K562 (cell line): ENCODE results near the gene CCDC15. TPM values are rescaled to one million over a fixed set of nuclear protein-coding genes. Genes with fewer than 3 reads are reported as not detected.

ENCODE experiments used
- ATAC-seq: fragments of 200-7000 bp; cut with Tn5 transposase; 3 replicates; pipeline ENCODE4 v1.9.1; 2020; ENCODE audit warnings: moderate library complexity
- BruUV-seq: library from RNA; stranded (reverse); fragments of 400-500 nt; replicated peaks from 2 replicates; lab custom pipeline; 2021; lab: Mats Ljungman, UMichigan
- CTCF ChIA-PET: fragments of 300-600 bp; formaldehyde crosslinking; extraction: SDS; loops from one replicate; lab custom pipeline; 2021; ENCODE audit warnings: low intra/inter-chr PET ratio; lab: Yijun Ruan, JAX
- POLR2A ChIA-PET: fragments of 300-600, 350-650 bp; sonication (Branson Sonifier 250); formaldehyde crosslinking; extraction: SDS; loops from one replicate; lab custom pipeline; 2021; ENCODE audit warnings: antibody characterized with exemption, inconsistent platforms; lab: Yijun Ruan, JAX
- DNase-seq, 4 experiments: peaks; one replicate each; pipeline versions ENCODE4 v3.0.0 to v3.0.0-alpha.2; 2011 to 2018; ENCODE audit warnings: low spot score in 3 of 4, mixed read lengths in 3 of 4; ENCODE audit errors: extremely low read depth in 1 of 4
- FAIRE-seq: peaks from 2 replicates; lab custom pipeline; 2011; peaks lifted over from hg19 to GRCh38; lab: Jason Lieb, UNC
- H2AFZ ChIP-seq: 2 replicates; pipeline ENCODE4 v1.6.0; 2011; ENCODE audit warnings: low read depth, low read length, control low read depth, inconsistent platforms
- H3K27ac ChIP-seq: fragments of 200-600 bp; 3 replicates; pipeline ENCODE4 v1.8.0; 2011; ENCODE audit warnings: low read depth, mild to moderate bottlenecking, control low read depth, inconsistent platforms, low read length, moderate library complexity, mixed read lengths; ENCODE audit errors: extremely low read depth
- H3K27me3 ChIP-seq, 2 experiments: fragments of 300-600 bp in 1 of 2; 2 replicates in 1 of 2; 3 replicates in 1 of 2; pipeline versions ENCODE4 v1.6.0 to v1.8.0; 2011; ENCODE audit warnings: inconsistent platforms in 2 of 2, low read length in 2 of 2, mild to moderate bottlenecking in 1 of 2, mixed read lengths in 1 of 2, moderate library complexity in 1 of 2; ENCODE audit not compliant: control insufficient read depth in 2 of 2, insufficient read depth in 2 of 2
- H3K36me3 ChIP-seq: fragments of 300-600 bp; 3 replicates; pipeline ENCODE4 v1.8.0; 2011; ENCODE audit warnings: mild to moderate bottlenecking, low read length, inconsistent platforms; ENCODE audit not compliant: control insufficient read depth, insufficient read depth
- H3K4me1 ChIP-seq, 2 experiments: fragments of 200-600 bp in 1 of 2; replicated peaks in 1 of 2; 2 replicates in 1 of 2; 3 replicates in 1 of 2; pipeline versions ENCODE4 v1.5.1 to v1.8.0; 2011; ENCODE audit warnings: inconsistent platforms in 2 of 2, low read length in 2 of 2, mild to moderate bottlenecking in 1 of 2, mixed read lengths in 1 of 2, moderate library complexity in 1 of 2; ENCODE audit not compliant: control insufficient read depth in 2 of 2, insufficient read depth in 2 of 2
- H3K4me2 ChIP-seq: 2 replicates; pipeline ENCODE4 v1.6.1; 2011; ENCODE audit warnings: low read length, control low read depth, inconsistent platforms, mixed read lengths; ENCODE audit not compliant: insufficient read depth
- H3K4me3 ChIP-seq: fragments of 200-600 bp; sonication (generic), shearing (Covaris generic); 2 replicates; pipeline ENCODE4 v1.5.1; 2016; ENCODE audit warnings: control low read depth, inconsistent platforms
- H3K79me2 ChIP-seq: fragments of 200-600 bp; 3 replicates; pipeline ENCODE4 v1.8.0; 2011; ENCODE audit warnings: low read length, inconsistent platforms; ENCODE audit not compliant: control insufficient read depth, insufficient read depth
- H3K9ac ChIP-seq, 2 experiments: 2 replicates each; pipeline versions ENCODE4 v1.6.0 to v1.6.1; 2011; ENCODE audit warnings: low read depth in 2 of 2, low read length in 2 of 2, control low read depth in 1 of 2, inconsistent platforms in 1 of 2, mild to moderate bottlenecking in 1 of 2, mixed read lengths in 1 of 2; ENCODE audit not compliant: insufficient read depth in 1 of 2
- H3K9me1 ChIP-seq: one replicate; pipeline ENCODE4 v1.6.0; 2011; ENCODE audit warnings: inconsistent platforms, mild to moderate bottlenecking, low read length, moderate library complexity; ENCODE audit not compliant: control insufficient read depth, insufficient read depth
- H3K9me3 ChIP-seq: replicated peaks from 2 replicates; pipeline ENCODE4 v1.5.1; 2011; ENCODE audit warnings: low read depth, low read length, inconsistent platforms; ENCODE audit not compliant: control insufficient read depth, insufficient read depth
- H4K20me1 ChIP-seq: replicated peaks from 2 replicates; pipeline ENCODE4 v1.6.1; 2011; ENCODE audit warnings: low read length, inconsistent platforms, mixed read lengths; ENCODE audit not compliant: control insufficient read depth, insufficient read depth
- MAFK ChIP-seq: IDR thresholded peaks from 2 replicates; pipeline ENCODE4 v1.6.1; 2011; ENCODE audit warnings: low read length, improper control_type of control experiment
- REST ChIP-seq, 2 experiments: fragments of 450-650 bp; formaldehyde crosslinking in 1 of 2; IDR thresholded peaks; 2 replicates each; pipeline versions ENCODE4 v1.4.0 to v1.6.1; 2014 to 2020; ENCODE audit warnings: mild to moderate bottlenecking in 2 of 2, borderline replicate concordance in 1 of 2, low read depth in 1 of 2
- SMAD3 ChIP-seq: fragments of 450-650 bp; formaldehyde crosslinking; conservative IDR thresholded peaks from 2 replicates; pipeline ENCODE4 v1.4.0; 2020; ENCODE audit warnings: mild to moderate bottlenecking
- SMAD4 ChIP-seq: fragments of 250-450 bp; sonication (Bioruptor Pico); conservative IDR thresholded peaks from 2 replicates; pipeline ENCODE4 v1.8.0; 2021; ENCODE audit warnings: inconsistent platforms, mild to moderate bottlenecking, moderate library complexity
- SRSF1 ChIP-seq: fragments of 200-400 bp; formaldehyde crosslinking; IDR thresholded peaks from 2 replicates; pipeline ENCODE4 v1.6.1; 2017; ENCODE audit warnings: mild to moderate bottlenecking, low read depth, low read length, moderate library complexity
- TRIM25 ChIP-seq: fragments of 450-650 bp; IDR thresholded peaks from 2 replicates; pipeline ENCODE4 v1.7.0; 2016; ENCODE audit warnings: borderline replicate concordance
- U2AF2 ChIP-seq: fragments of 200-400 bp; formaldehyde crosslinking; optimal IDR thresholded peaks from 2 replicates; pipeline ENCODE3; 2017; ENCODE audit warnings: low read depth, mild to moderate bottlenecking, low read length
- ZNF586 ChIP-seq: fragments of 450-650 bp; formaldehyde crosslinking; conservative IDR thresholded peaks from 2 replicates; pipeline ENCODE4 v1.4.0; 2020; ENCODE audit warnings: mild to moderate bottlenecking, moderate library complexity
- in situ Hi-C: fragments of 300-500 bp; cut with MboI; formaldehyde crosslinking; loops from 4 replicates; pipeline ENCODE4 v1.15.0; 2018; ENCODE audit warnings: inconsistent platforms, mixed read lengths
- intact Hi-C: fragments of 100-400 bp; cut with micrococcal nuclease; formaldehyde crosslinking; loops from 2 replicates; pipeline ENCODE4 v1.14.2; 2022
- polyA plus RNA-seq, 8 experiments: library from polyadenylated mRNA; depleted of rRNA in 4 of 8; stranded (reverse) in 5 of 8; unstranded in 3 of 8; fragments of >200 nt; fragmentation: Nextera tagmentation in 2 of 8; fragmentation: Illumina TruSeq in 1 of 8; extraction: Ambion mirVana in 2 of 8; extraction: Trizol in 1 of 8; gene quantifications; 2 replicates each; pipeline versions ENCODE4 v1.2.1 to v1.2.3, GENCODE V29; 2011 to 2014; ENCODE audit warnings: inconsistent platforms in 1 of 8, missing spikeins in 1 of 8
- total RNA-seq, 7 experiments: library from RNA; depleted of rRNA in 6 of 7; stranded (reverse); fragments of >200 nt in 6 of 7; fragmentation: Illumina TruSeq in 2 of 7; extraction: Trizol in 2 of 7; gene quantifications; 2 replicates each; pipeline versions ENCODE4 v1.2.1 to v1.2.3, GENCODE V29; 2011 to 2021; ENCODE audit warnings: low replicate concordance in 1 of 7
- TF ChIP-seq, protein P1 (sequence below): fragments of 450-650 bp; IDR thresholded peaks from 2 replicates; pipeline ENCODE4 v1.6.1; 2016; ENCODE audit warnings: antibody characterized with exemption
- TF ChIP-seq, protein P2 (sequence below): sonication (generic); formaldehyde crosslinking; IDR thresholded peaks from 2 replicates; pipeline ENCODE4 v1.9.0; 2022; ENCODE audit warnings: mild to moderate bottlenecking, missing genetic modification reagents

CCDC15 gene
- total and polyA plus RNA-seq, 9 of the 15 experiments (the other 6 are each of a cell fraction or from before 2014, with no cell fraction given): 1.9 to 9.2 (median 3.9) TPM

GRCh38 chr11:125005491-125005890 lies 51.5 kb downstream of the CCDC15 start (continued):
- TF ChIP-seq, protein P1, sequence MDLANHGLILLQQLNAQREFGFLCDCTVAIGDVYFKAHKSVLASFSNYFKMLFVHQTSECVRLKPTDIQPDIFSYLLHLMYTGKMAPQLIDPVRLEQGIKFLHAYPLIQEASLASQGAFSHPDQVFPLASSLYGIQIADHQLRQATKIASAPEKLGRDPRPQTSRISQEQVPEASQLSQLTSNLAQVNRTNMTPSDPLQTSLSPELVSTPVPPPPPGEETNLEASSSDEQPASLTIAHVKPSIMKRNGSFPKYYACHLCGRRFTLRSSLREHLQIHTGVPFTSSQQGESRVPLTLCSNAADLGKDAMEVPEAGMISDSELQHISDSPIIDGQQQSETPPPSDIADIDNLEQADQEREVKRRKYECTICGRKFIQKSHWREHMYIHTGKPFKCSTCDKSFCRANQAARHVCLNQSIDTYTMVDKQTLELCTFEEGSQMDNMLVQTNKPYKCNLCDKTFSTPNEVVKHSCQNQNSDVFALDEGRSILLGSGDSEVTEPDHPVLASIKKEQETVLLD: no peak
- TF ChIP-seq ZNF586 (CRISPR knock-in tag) (no peak), U2AF2 (no peak)
- TF ChIP-seq, protein P2, sequence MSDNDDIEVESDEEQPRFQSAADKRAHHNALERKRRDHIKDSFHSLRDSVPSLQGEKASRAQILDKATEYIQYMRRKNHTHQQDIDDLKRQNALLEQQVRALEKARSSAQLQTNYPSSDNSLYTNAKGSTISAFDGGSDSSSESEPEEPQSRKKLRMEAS (CRISPR knock-in tag): no peak
- TF ChIP-seq, all 486 proteins: peak for 0

DNA sequence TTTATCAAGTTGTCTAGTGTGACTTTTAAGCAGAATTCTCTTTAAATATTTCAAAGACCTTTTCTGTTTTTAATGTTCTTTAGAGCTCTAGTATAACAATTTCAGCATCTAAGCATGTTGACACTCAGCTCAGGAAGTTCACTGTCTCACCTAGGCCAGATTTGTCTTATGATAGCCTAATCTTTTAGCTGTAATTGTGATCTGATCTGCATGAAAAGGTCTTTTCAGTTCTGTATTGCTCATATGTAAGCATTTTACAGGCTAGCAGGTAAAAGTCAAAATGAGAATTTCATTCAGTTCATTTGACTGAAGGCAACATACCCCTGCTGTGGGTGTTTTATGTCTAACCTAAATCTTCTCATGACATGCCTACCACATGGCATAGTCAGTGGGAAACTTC lies 62.4 kb downstream of the CCDC15 start:
- ATAC-seq: no peak
- H3K9ac ChIP-seq: no peak overlapping the region
- no peak for FAIRE-seq
- no peaks in the 10 kb centered on the region for H4K20me1 ChIP-seq
- no peak overlapping the region for H3K4me2 ChIP-seq
- no peaks in the 10 kb centered on the region for H3K79me2 ChIP-seq
- no peak overlapping the region for H3K27ac ChIP-seq
- no peaks in the 10 kb centered on the region for H3K9me3 ChIP-seq
- in situ Hi-C loops (no loop called here), intact Hi-C loops (no loop called here)
- DNase-seq: no peak
- H3K4me1 ChIP-seq: no peaks in the 10 kb centered on the region
- no peaks in the 10 kb centered on the region for H3K27me3 ChIP-seq
- no TSS peak for BruUV-seq
- no peaks in the 10 kb centered on the region for H3K9me1 ChIP-seq
- ChIA-PET CTCF (no interaction called here), POLR2A (interaction anchor here (1.1 kb wide), 1 partner anchor 18 kb away, joined by 3 read pairs; no protein-coding TSS in a partner anchor)
- no peaks in the 10 kb centered on the region for H3K36me3 ChIP-seq
- no peak overlapping the region for H2AFZ ChIP-seq
- no peak overlapping the region for H3K4me3 ChIP-seq
- TF ChIP-seq TRIM25 (no peak), MAFK (no peak), SMAD4 (CRISPR knock-in tag) (no peak), SRSF1 (no peak), SMAD3 (CRISPR knock-in tag) (no peak), REST (IDR thresholded peaks at IDR 0.05; ENCODE audit: borderline replicate concordance) (no peak), REST (CRISPR knock-in tag; IDR thresholded peaks at IDR 0.05; ENCODE audit: low read depth) (no peak)
